Activated T-cell treated with anti-CD3 and anti-CD28 coated beads for 24 hours (primary cell): Measurements from ENCODE around the gene PCNX3.

Experiments used
- DNase-seq: peaks from one replicate; pipeline ENCODE4 v3.0.0-alpha.2; 2020; ENCODE audit warnings: low read depth

The PCNX3 gene

GRCh38 chr11:65640483-65641296 lies 25.1 kb downstream of the PCNX3 start:
- no peak for DNase-seq

- DNase-seq: no peak
Observed at GRCh38 chr11:65641297-65642013, 25.9 kb downstream of the PCNX3 start.

GRCh38 chr11:65642014-65642671 lies 26.6 kb downstream of the PCNX3 start:
- no peak for DNase-seq

- DNase-seq: no peak
Observed at GRCh38 chr11:65643971-65644370, 28.4 kb downstream of the PCNX3 start.

DNA sequence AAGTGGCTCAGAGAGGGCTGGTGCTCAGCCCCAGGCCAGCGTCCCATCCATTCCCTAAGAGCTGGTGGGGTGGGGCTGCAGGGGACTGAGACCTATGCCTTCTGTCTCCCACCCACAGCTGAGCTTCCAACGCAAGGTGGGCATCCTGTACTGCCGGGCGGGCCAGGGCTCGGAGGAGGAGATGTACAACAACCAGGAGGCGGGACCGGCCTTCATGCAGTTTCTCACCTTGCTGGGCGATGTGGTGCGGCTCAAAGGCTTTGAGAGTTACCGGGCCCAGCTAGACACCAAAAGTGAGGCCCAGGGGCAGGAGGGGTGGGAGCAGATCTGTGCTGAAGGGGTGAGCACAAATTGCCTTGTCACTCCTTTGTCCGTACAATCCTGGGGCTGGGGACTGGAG lies 29.3 kb downstream of the PCNX3 start:
- no peak for DNase-seq

GRCh38 chr11:65645710-65646109 lies 30.1 kb downstream of the PCNX3 start:
- DNase-seq: no peak

GRCh38 chr11:65646288-65646957 lies 30.8 kb downstream of the PCNX3 start:
- no peak for DNase-seq

DNA sequence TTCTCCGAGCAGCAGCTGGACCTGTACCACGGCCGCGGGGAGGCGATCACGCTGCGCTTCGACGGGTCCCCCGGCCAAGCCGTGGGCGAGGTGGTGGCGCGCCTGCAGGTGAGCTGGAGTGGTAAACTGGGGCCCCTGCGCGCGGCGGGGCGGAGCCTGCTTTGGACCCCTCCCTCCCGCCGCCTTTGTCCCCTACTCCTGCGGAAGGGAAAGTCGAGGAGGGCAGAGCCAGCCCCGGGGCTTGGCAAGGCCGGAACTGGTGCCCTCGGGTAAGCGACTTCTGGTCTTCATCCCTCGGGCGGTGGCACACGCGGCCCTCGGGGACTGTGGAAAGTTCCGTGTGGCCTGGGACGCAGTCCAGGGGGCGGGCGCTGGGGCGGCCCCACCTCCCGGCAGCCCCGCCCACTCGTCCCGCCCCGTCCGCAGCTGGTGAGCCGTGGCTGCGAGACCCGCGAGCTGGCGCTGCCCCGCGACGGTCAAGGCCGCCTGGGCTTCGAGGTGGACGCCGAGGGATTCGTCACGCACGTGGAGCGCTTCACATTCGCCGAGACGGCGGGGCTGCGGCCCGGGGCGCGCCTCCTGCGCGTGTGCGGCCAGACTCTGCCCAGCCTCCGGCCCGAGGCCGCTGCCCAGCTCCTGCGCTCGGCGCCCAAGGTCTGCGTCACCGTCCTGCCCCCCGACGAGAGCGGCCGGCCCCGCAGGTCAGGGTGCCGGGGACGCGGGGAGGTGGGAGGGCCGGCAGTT lies 31.6 kb downstream of the PCNX3 start:
- no peak for DNase-seq

GRCh38 chr11:65648997-65649493 lies 33.5 kb downstream of the PCNX3 start:
- no peak for DNase-seq

DNA sequence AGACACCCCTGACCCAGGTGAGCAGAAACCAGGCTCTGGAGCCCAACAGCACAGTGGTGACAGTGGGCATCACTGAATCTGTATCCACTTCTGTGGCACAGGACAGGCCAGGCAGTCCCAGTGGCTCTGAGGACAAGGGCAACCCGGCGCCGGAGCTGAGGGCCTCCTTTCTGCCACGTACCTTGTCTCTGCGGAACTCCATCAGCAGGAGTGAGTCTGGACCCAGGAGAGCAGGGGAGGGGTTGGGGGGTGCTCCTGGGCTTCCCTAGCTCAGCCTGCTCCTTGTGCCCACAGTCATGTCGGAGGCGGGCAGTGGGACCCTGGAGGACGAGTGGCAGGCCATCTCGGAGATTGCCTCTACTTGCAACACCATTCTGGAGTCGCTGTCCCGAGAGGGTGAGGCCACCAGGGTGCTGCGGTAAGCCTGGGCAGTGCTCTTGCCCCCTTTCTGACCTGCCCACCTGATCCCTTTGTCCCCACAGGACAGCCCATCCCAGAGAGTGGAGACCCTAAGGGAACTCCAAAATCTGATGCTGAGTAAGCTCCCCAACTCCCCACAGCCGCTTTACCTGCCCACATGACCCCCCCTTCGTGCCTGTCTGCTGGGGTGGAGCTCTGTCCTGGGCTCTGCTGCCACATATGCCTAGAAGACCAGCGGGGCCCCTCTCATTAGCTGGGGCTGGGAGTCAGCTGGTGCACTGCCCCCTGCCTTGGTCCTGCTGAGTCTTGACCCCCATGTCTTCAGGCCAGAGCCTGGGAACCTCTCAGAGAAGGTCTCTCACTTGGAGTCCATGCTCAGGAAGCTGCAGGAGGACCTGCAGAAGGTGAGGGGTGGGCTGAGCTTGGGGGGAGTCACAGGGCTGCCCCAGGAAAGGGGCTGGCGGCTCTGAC lies 34.3 kb downstream of the PCNX3 start:
- no peak for DNase-seq

GRCh38 chr11:65650547-65651338 lies 35.2 kb downstream of the PCNX3 start:
- DNase-seq: no peak

- no peak for DNase-seq
Observed at GRCh38 chr11:65651339-65651588, 35.7 kb downstream of the PCNX3 start.

- no peak for DNase-seq
Observed at GRCh38 chr11:65651589-65652510, 36.3 kb downstream of the PCNX3 start.

- peak; percentile 94 for DNase-seq
Observed at GRCh38 chr11:65652511-65653228, 37.1 kb downstream of the PCNX3 start.

DNA sequence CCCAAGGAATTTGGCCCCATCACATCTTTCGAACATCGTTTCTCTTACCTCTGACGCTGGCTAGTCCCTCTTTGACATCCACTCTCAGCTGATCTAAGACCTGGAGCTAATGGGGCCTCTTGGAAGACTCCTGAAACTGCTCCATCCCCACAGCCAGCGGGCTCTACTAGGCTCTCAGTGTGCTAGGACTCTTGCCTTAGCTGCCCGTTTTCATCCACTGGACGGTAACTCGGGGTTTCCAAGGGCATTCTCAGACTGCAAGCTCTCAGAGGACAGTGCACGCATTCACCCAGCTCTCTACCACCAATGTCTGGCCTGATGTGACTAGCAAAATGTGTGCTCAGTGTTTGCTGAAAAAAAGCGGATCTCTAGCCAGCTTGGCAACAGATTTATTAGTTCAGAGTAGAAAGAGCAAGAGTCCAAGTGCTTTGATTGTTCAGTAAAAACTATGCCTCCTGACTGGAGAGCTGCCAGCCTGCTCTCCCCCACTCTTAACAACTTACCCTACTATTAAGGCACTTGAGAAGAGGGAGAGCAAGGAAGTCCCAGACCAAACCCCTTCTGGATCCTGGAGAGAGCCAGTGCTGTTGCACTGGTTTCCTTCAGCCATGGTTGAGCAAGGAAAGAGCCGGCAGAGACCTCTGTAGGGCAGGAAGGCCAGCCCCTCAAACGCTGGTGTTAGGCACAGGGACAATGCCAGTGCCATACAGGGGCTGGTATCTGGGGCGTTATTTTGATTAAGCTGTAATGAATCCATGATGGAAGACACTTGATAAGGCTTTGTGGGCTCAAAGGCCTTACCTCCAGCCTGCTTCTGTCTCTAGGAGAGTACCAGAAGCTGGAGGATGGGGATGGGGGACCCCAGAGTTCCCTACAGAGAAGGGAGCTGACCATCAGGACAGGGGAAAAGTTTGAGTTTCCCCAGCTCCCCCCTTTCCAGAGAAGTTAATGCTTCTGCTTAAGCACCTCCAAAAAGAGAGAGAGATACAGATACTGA lies 38.0 kb downstream of the PCNX3 start:
- no peak for DNase-seq

DNA sequence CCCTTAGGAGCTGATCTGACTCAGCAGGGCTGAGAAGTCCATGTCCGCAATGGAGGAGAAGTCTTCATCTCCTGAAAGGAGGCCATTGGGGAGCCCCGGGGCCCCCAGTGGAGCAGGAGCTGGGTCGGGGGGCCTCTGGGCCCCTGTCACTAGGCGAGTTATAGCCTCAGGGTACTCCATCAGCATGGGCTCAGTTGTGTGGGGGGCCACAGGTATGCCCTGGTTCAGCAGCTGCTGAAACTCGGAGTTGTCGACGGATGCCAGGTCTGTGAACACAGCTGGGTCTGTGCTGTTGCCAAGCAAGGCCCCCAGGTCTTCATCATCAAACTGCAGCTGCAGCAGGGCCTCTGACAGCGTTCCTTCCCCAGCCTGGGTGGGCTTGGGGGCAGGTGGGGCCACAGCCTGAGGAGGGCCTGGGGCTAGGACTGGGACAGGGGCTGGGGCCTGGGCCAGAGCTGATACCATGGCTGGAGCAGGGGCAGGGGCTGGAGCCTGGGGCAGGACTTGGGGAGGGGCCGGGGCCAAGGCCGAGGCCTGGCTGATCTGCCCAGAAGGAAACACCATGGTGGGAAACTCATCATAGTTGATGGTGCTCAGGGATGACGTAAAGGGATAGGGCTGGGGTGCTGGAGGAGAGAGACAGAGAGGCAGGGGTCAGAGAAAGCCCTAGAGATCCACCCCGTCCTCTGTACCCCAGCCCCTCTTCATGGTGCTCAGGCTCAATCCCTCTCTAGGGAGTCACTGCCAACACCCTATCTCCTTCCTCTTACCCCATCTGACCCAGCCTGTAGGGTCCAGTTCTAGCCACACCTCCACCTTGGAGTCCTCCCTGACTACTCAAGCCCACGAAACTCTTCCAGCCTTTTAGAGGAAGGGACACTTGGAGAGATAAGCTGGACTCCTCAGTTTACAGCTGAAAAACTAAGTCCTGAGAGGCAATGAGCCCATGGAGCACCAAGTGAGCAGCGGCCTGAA lies 39.1 kb downstream of the PCNX3 start:
- DNase-seq: no peak
